GM12878 (cell line): ENCODE results near the gene POLK.

Experiments
- CHD2 ChIP-seq: IDR thresholded peaks from 2 replicates; pipeline ENCODE4 v1.6.1; 2011; ENCODE audit warnings: low read depth, low read length, improper control_type of control experiment, borderline replicate concordance
- EP300 ChIP-seq, 2 experiments: fragments of 150-350 bp in 1 of 2; IDR thresholded peaks; 2 replicates each; pipeline ENCODE4 v1.6.1; 2011 to 2012; ENCODE audit warnings: low read depth in 2 of 2, low read length in 2 of 2, borderline replicate concordance in 1 of 2, improper control_type of control experiment in 1 of 2, inconsistent platforms in 1 of 2; ENCODE audit not compliant: control insufficient read depth in 1 of 2
- EZH2 ChIP-seq: IDR thresholded peaks from 2 replicates; pipeline ENCODE4 v1.6.1; 2012; ENCODE audit warnings: low read depth, mild to moderate bottlenecking, control low read depth, inconsistent platforms, low read length, borderline replicate concordance; ENCODE audit not compliant: control insufficient read depth
- POLR2A ChIP-seq: IDR thresholded peaks from 2 replicates; pipeline ENCODE4 v1.6.1; 2011; ENCODE audit warnings: low read depth, mild to moderate bottlenecking, low read length
- RAD21 ChIP-seq: IDR thresholded peaks from 2 replicates; pipeline ENCODE4 v1.6.1; 2011; ENCODE audit warnings: mild to moderate bottlenecking, low read depth, low read length, moderate library complexity; ENCODE audit not compliant: insufficient read depth
- SUZ12 ChIP-seq: fragments of 200-600 bp; sonication (generic); IDR thresholded peaks from one replicate; pipeline ENCODE4 v1.6.1; 2018; ENCODE audit warnings: antibody characterized with exemption, mild to moderate bottlenecking; ENCODE audit not compliant: unreplicated experiment
- TAF1 ChIP-seq: IDR thresholded peaks from 2 replicates; pipeline ENCODE4 v1.6.1; 2011; ENCODE audit warnings: mild to moderate bottlenecking, low read depth, low read length, borderline replicate concordance
- YY1 ChIP-seq: IDR thresholded peaks from 2 replicates; pipeline ENCODE4 v1.6.1; 2011; ENCODE audit warnings: low read depth, mild to moderate bottlenecking, low read length
- TF ChIP-seq, protein P1 (sequence below), 3 experiments: IDR thresholded peaks in 2 of 3; conservative IDR thresholded peaks in 1 of 3; 2 replicates each; pipeline ENCODE4 v1.5.1; 2011; ENCODE audit warnings: low read depth in 3 of 3, low read length in 3 of 3, mild to moderate bottlenecking in 3 of 3, control low read depth in 2 of 3, moderate library complexity in 2 of 3, inconsistent platforms in 1 of 3, mixed read lengths in 1 of 3; ENCODE audit not compliant: control insufficient read depth in 2 of 3, insufficient read depth in 1 of 3; ENCODE audit errors: extremely low read depth in 1 of 3

DNA sequence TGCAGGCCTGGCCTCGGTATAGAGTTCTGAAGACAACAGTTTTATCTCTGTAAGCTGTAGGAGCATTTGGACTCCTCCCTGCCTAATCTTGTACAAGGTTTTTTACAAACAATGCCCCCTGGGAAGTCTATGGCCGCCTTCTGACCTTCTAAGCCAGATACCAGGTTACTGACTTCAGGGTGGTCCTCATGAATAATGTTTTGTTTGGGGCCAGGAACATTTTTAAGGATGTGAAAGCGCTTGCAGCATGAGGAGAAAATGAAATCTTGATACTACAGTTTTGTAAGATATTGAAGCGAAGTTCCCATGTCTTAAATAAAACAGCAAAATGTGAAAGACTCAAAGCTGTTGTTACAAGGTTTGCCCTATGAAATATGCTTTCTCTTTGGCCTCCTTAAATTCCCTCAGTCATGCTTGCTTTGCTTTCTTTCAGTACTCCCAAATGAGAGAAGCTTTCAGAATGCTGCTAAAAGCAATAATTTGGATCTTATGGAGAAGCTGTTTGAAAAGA, 104.7 kb downstream of the POLK start:
- TF ChIP-seq EZH2 = no peak
- TF ChIP-seq RAD21 = no peak
- no peak for TF ChIP-seq POLR2A
- TF ChIP-seq, protein P1, sequence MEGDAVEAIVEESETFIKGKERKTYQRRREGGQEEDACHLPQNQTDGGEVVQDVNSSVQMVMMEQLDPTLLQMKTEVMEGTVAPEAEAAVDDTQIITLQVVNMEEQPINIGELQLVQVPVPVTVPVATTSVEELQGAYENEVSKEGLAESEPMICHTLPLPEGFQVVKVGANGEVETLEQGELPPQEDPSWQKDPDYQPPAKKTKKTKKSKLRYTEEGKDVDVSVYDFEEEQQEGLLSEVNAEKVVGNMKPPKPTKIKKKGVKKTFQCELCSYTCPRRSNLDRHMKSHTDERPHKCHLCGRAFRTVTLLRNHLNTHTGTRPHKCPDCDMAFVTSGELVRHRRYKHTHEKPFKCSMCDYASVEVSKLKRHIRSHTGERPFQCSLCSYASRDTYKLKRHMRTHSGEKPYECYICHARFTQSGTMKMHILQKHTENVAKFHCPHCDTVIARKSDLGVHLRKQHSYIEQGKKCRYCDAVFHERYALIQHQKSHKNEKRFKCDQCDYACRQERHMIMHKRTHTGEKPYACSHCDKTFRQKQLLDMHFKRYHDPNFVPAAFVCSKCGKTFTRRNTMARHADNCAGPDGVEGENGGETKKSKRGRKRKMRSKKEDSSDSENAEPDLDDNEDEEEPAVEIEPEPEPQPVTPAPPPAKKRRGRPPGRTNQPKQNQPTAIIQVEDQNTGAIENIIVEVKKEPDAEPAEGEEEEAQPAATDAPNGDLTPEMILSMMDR (IDR thresholded peaks at IDR 0.05 in 2 of 3, conservative IDR thresholded peaks at IDR 0.05 in 1 of 3; ENCODE audit: control insufficient read depth in 2 of 3, extremely low read depth in 1 of 3, insufficient read depth in 1 of 3, low read depth in 3 of 3, low read length in 3 of 3) = no peak
- no peak for TF ChIP-seq EP300 (IDR thresholded peaks at IDR 0.05; ENCODE audit: borderline replicate concordance in 1 of 2, control insufficient read depth in 1 of 2, low read depth in 2 of 2, low read length in 2 of 2)
- no peak for TF ChIP-seq CHD2
- no peak for TF ChIP-seq YY1
- TF ChIP-seq TAF1 = no peak
- TF ChIP-seq SUZ12 = no peak
